Measurements from ENCODE around the gene ANXA6.

The ANXA6 gene

GRCh38 chr5:151075698-151076331 is 81.8 kb downstream of the ANXA6 start:
- TF ChIP-seq GATA3 (IDR thresholded peaks at IDR 0.05; ENCODE audit: low read depth, low read length) (no peak), GATA2 (IDR thresholded peaks at IDR 0.05; ENCODE audit: low read depth, low read length) (no peak)

- TF ChIP-seq GATA2 (IDR thresholded peaks at IDR 0.05; ENCODE audit: low read depth, low read length) (no peak), GATA3 (IDR thresholded peaks at IDR 0.05; ENCODE audit: low read depth, low read length) (no peak)
Measured at GRCh38 chr5:151074557-151074956, 83.0 kb downstream of the ANXA6 start.

GRCh38 chr5:151073280-151073679 is 84.3 kb downstream of the ANXA6 start:
- TF ChIP-seq GATA3 (IDR thresholded peaks at IDR 0.05; ENCODE audit: low read depth, low read length) (no peak), GATA2 (IDR thresholded peaks at IDR 0.05; ENCODE audit: low read depth, low read length) (no peak)

GRCh38 chr5:151072630-151073025 is 85.0 kb downstream of the ANXA6 start:
- TF ChIP-seq GATA2 (IDR thresholded peaks at IDR 0.05; ENCODE audit: low read depth, low read length) (no peak), GATA3 (IDR thresholded peaks at IDR 0.05; ENCODE audit: low read depth, low read length) (no peak)

GRCh38 chr5:151071848-151072629 is 85.5 kb downstream of the ANXA6 start:
- TF ChIP-seq GATA2 (IDR thresholded peaks at IDR 0.05; ENCODE audit: low read depth, low read length) (no peak), GATA3 (IDR thresholded peaks at IDR 0.05; ENCODE audit: low read depth, low read length) (no peak)

- no peak for TF ChIP-seq GATA2 (IDR thresholded peaks at IDR 0.05; ENCODE audit: low read depth, low read length)
- no peak for TF ChIP-seq GATA3 (IDR thresholded peaks at IDR 0.05; ENCODE audit: low read depth, low read length)
Measured at GRCh38 chr5:151071021-151071420, 86.6 kb downstream of the ANXA6 start.

GRCh38 chr5:151070449-151070848 is 87.1 kb downstream of the ANXA6 start:
- TF ChIP-seq GATA2 (IDR thresholded peaks at IDR 0.05; ENCODE audit: low read depth, low read length) (no peak), GATA3 (IDR thresholded peaks at IDR 0.05; ENCODE audit: low read depth, low read length) (no peak)

GRCh38 chr5:151068433-151069197 is 89.0 kb downstream of the ANXA6 start:
- no peak for TF ChIP-seq GATA3 (IDR thresholded peaks at IDR 0.05; ENCODE audit: low read depth, low read length)
- TF ChIP-seq GATA2 (IDR thresholded peaks at IDR 0.05; ENCODE audit: low read depth, low read length): no peak

GRCh38 chr5:151067632-151068432 is 89.7 kb downstream of the ANXA6 start:
- no peak for TF ChIP-seq GATA3 (IDR thresholded peaks at IDR 0.05; ENCODE audit: low read depth, low read length)
- TF ChIP-seq GATA2 (IDR thresholded peaks at IDR 0.05; ENCODE audit: low read depth, low read length): no peak

GRCh38 chr5:151066920-151067319 is 90.7 kb downstream of the ANXA6 start:
- TF ChIP-seq GATA2 (IDR thresholded peaks at IDR 0.05; ENCODE audit: low read depth, low read length): no peak
- TF ChIP-seq GATA3 (IDR thresholded peaks at IDR 0.05; ENCODE audit: low read depth, low read length): no peak

GRCh38 chr5:151065609-151066008 is 92.0 kb downstream of the ANXA6 start:
- TF ChIP-seq GATA2 (IDR thresholded peaks at IDR 0.05; ENCODE audit: low read depth, low read length) (no peak), GATA3 (IDR thresholded peaks at IDR 0.05; ENCODE audit: low read depth, low read length) (no peak)

GRCh38 chr5:151064916-151065499 is 92.6 kb downstream of the ANXA6 start:
- TF ChIP-seq GATA2 (IDR thresholded peaks at IDR 0.05; ENCODE audit: low read depth, low read length) (no peak), GATA3 (IDR thresholded peaks at IDR 0.05; ENCODE audit: low read depth, low read length) (no peak)
